GM21515 (cell line): Measurements from ENCODE around the gene SLC34A1.

Experiments
- ATAC-seq: cut with Tn5 transposase; IDR thresholded peaks from one replicate; pipeline ENCODE4 v1.9.1; 2021; ENCODE audit not compliant: unreplicated experiment

Gene SLC34A1

GRCh38 chr5:177385720-177386119, 1.5 kb downstream of the SLC34A1 start:
- no peak for ATAC-seq

- ATAC-seq, result no peak
Observed at GRCh38 chr5:177386542-177386941, 2.3 kb downstream of the SLC34A1 start.

- no peak for ATAC-seq
Observed at GRCh38 chr5:177387405-177387804, 3.2 kb downstream of the SLC34A1 start.

GRCh38 chr5:177388521-177389052, 4.4 kb downstream of the SLC34A1 start:
- no peak for ATAC-seq

- ATAC-seq, result no peak
Observed at GRCh38 chr5:177389241-177390169, 5.3 kb downstream of the SLC34A1 start.

- peak; percentile 46 for ATAC-seq
Observed at GRCh38 chr5:177390363-177391300, 6.4 kb downstream of the SLC34A1 start.

GRCh38 chr5:177392765-177393164, 8.5 kb downstream of the SLC34A1 start:
- ATAC-seq, result no peak

- ATAC-seq, result no peak
Observed at GRCh38 chr5:177393206-177393765, 9.1 kb downstream of the SLC34A1 start.

GRCh38 chr5:177393990-177394389, 9.8 kb downstream of the SLC34A1 start:
- ATAC-seq, result no peak

- no peak for ATAC-seq
Observed at GRCh38 chr5:177396078-177396477, 11.8 kb downstream of the SLC34A1 start.

- no peak for ATAC-seq
Observed at GRCh38 chr5:177396807-177397206, 12.6 kb downstream of the SLC34A1 start.

- no peak for ATAC-seq
Observed at GRCh38 chr5:177397875-177398390, 13.7 kb downstream of the SLC34A1 start.

- no peak for ATAC-seq
Observed at GRCh38 chr5:177399997-177400868, 16.0 kb downstream of the SLC34A1 start, which contains the start of gene PFN3. TSS of gene PFN3 (minus strand) at chr5:177400661. CDS start at chr5:177400576, 85 bp downstream.

GRCh38 chr5:177402271-177403043, 18.2 kb downstream of the SLC34A1 start:
- ATAC-seq, result no peak

- ATAC-seq, result peak; percentile 24
Observed at GRCh38 chr5:177403102-177403791, 19.0 kb downstream of the SLC34A1 start.

- peak; percentile 74 for ATAC-seq
Observed at GRCh38 chr5:177403792-177404640, 19.8 kb downstream of the SLC34A1 start.

GRCh38 chr5:177404641-177405179, 20.5 kb downstream of the SLC34A1 start:
- no peak for ATAC-seq
